A549 (cell line): ENCODE results near the gene COL8A2. TPM values are rescaled to one million over a fixed set of nuclear protein-coding genes. Genes with fewer than 3 reads are reported as not detected.
A peak's percentile ranks its signal among the peaks of the same experiment; 100 is the strongest.

Experiments used
- ATAC-seq, 2 experiments: fragments of 200-7000 bp in 1 of 2; fragments of >200 bp in 1 of 2; cut with Nextera tagmentation in 1 of 2; cut with Tn5 transposase in 1 of 2; 3 replicates each; pipeline versions ENCODE4 v1.8.0 to v1.9.1; 2018 to 2020; ENCODE audit warnings: mild to moderate bottlenecking in 1 of 2, moderate library complexity in 1 of 2
- CTCF ChIA-PET: fragments of 300-600 bp; sonication (Branson Sonifier 250); formaldehyde crosslinking; extraction: SDS; loops from one replicate; lab custom pipeline; 2021; ENCODE audit warnings: antibody characterized with exemption, inconsistent platforms; lab: Yijun Ruan, JAX
- POLR2A ChIA-PET: fragments of 350-600 bp; formaldehyde crosslinking; extraction: SDS; loops from one replicate; lab custom pipeline; 2021; ENCODE audit warnings: antibody characterized with exemption, inconsistent platforms; lab: Yijun Ruan, JAX
- DNase-seq, 2 experiments: peaks; one replicate each; pipeline versions ENCODE4 v3.0.0 to v3.0.0-alpha.2; 2011 to 2016; ENCODE audit warnings: low read depth in 1 of 2, low spot score in 1 of 2
- FAIRE-seq: peaks from 2 replicates; lab custom pipeline; 2011; peaks lifted over from hg19 to GRCh38; lab: Jason Lieb, UNC
- H3K27ac ChIP-seq, 2 experiments: fragments of >200 bp; sonication (Bioruptor Twin); formaldehyde crosslinking; 3 replicates each; pipeline ENCODE4 v1.5.1; 2016 to 2017
- H3K4me1 ChIP-seq: fragments of >200 bp; sonication (Bioruptor Twin); formaldehyde crosslinking; 3 replicates; pipeline ENCODE4 v1.6.1; 2016
- H3K4me2 ChIP-seq: fragments of >200 bp; sonication (Bioruptor Twin); formaldehyde crosslinking; 3 replicates; pipeline ENCODE4 v1.6.1; 2016
- H3K4me3 ChIP-seq: fragments of >200 bp; sonication (Bioruptor Twin); formaldehyde crosslinking; 3 replicates; pipeline ENCODE4 v1.5.1; 2016
- H3K9me3 ChIP-seq: fragments of >200 bp; sonication (Bioruptor Twin); formaldehyde crosslinking; 3 replicates; pipeline ENCODE4 v1.6.1; 2016
- CEBPB ChIP-seq, 2 experiments: fragments of >200 bp in 1 of 2; sonication (Bioruptor Twin) in 1 of 2; formaldehyde crosslinking in 1 of 2; IDR thresholded peaks; 2 replicates each; pipeline ENCODE4 v1.6.1; 2012 to 2016
- CHD2 ChIP-seq: fragments of 150-350 bp; IDR thresholded peaks from 2 replicates; pipeline ENCODE4 v1.6.1; 2014; ENCODE audit warnings: low read length; ENCODE audit not compliant: partially characterized antibody
- CHD4 ChIP-seq: fragments of 200-600 bp; sonication (generic); IDR thresholded peaks from 2 replicates; pipeline ENCODE4 v1.6.1; 2016; ENCODE audit warnings: antibody characterized with exemption, mild to moderate bottlenecking, borderline replicate concordance
- EHF ChIP-seq: fragments of 250-450 bp; sonication (Bioruptor Pico); IDR thresholded peaks from 2 replicates; pipeline ENCODE4 v1.5.0; 2020; ENCODE audit warnings: mild to moderate bottlenecking
- ESRRA ChIP-seq: fragments of 150-350 bp; IDR thresholded peaks from 2 replicates; pipeline ENCODE4 v1.6.1; 2014; ENCODE audit warnings: mild to moderate bottlenecking, low read length, borderline replicate concordance
- FOSB ChIP-seq: fragments of 250-450 bp; sonication (Bioruptor Pico); IDR thresholded peaks from 2 replicates; pipeline ENCODE4 v1.5.0; 2020; ENCODE audit warnings: mild to moderate bottlenecking, moderate library complexity
- FOSL2 ChIP-seq, 2 experiments: fragments of 450-650 bp in 1 of 2; fragments of >200 bp in 1 of 2; sonication (Bioruptor Twin) in 1 of 2; formaldehyde crosslinking; IDR thresholded peaks; 2 replicates each; pipeline versions ENCODE4 v1.5.0 to v1.6.1; 2016 to 2020; ENCODE audit warnings: mild to moderate bottlenecking in 1 of 2, moderate library complexity in 1 of 2
- FOXS1 ChIP-seq: fragments of 250-450 bp; sonication (Bioruptor Pico); IDR thresholded peaks from 2 replicates; pipeline ENCODE4 v1.5.0; 2020; ENCODE audit warnings: mild to moderate bottlenecking, moderate library complexity
- GATA3 ChIP-seq: IDR thresholded peaks from 2 replicates; pipeline ENCODE4 v1.6.1; 2012; ENCODE audit warnings: borderline replicate concordance
- HEYL ChIP-seq: fragments of 250-450 bp; sonication (Bioruptor Pico); IDR thresholded peaks from 2 replicates; pipeline ENCODE4 v1.8.0; 2021; ENCODE audit warnings: mild to moderate bottlenecking, moderate library complexity
- HOXB5 ChIP-seq: fragments of 250-450 bp; sonication (Bioruptor Pico); IDR thresholded peaks from 2 replicates; pipeline ENCODE4 v1.5.0; 2020; ENCODE audit warnings: mild to moderate bottlenecking, moderate library complexity
- JUN ChIP-seq, 2 experiments: fragments of >200 bp; sonication (Bioruptor Twin); formaldehyde crosslinking; IDR thresholded peaks; 2 replicates in 1 of 2; 3 replicates in 1 of 2; pipeline ENCODE4 v1.6.1; 2016 to 2017
- JUNB ChIP-seq: fragments of >200 bp; sonication (Bioruptor Twin); formaldehyde crosslinking; IDR thresholded peaks from 2 replicates; pipeline ENCODE4 v1.6.1; 2016
- KDM1A ChIP-seq: fragments of 200-600 bp; sonication (generic); IDR thresholded peaks from 2 replicates; pipeline ENCODE4 v1.6.1; 2016; ENCODE audit warnings: low read depth, mild to moderate bottlenecking
- MAFK ChIP-seq: fragments of 450-650 bp; IDR thresholded peaks from 2 replicates; pipeline ENCODE4 v1.6.1; 2014; ENCODE audit not compliant: partially characterized antibody
- NFE2L2 ChIP-seq: fragments of 150-350 bp; conservative IDR thresholded peaks from 2 replicates; pipeline ENCODE4 v1.6.1; 2014; ENCODE audit warnings: low read length
- NPAS2 ChIP-seq: fragments of 250-450 bp; sonication (Bioruptor Pico); IDR thresholded peaks from 2 replicates; pipeline ENCODE4 v1.8.0; 2022; ENCODE audit warnings: mild to moderate bottlenecking, moderate library complexity, borderline replicate concordance
- PHF8 ChIP-seq: fragments of 200-600 bp; sonication (generic); IDR thresholded peaks from 2 replicates; pipeline ENCODE4 v1.6.1; 2016; ENCODE audit warnings: low read depth, mild to moderate bottlenecking, antibody characterized with exemption, moderate library complexity, borderline replicate concordance
- POLR2AphosphoS2 ChIP-seq: conservative IDR thresholded peaks from 2 replicates; pipeline ENCODE4 v1.6.1; 2012; ENCODE audit warnings: low read length, improper control_type of control experiment, inconsistent platforms
- RCOR1 ChIP-seq: fragments of 150-350 bp; IDR thresholded peaks from 2 replicates; pipeline ENCODE4 v1.6.1; 2014; ENCODE audit warnings: antibody characterized with exemption, low read length, low read depth
- RFX5 ChIP-seq: fragments of 450-650 bp; IDR thresholded peaks from 2 replicates; pipeline ENCODE4 v1.7.1; 2014; ENCODE audit warnings: antibody characterized with exemption, mild to moderate bottlenecking, moderate library complexity
- ZNF302 ChIP-seq: fragments of 250-450 bp; sonication (Bioruptor Pico); IDR thresholded peaks from 2 replicates; pipeline ENCODE4 v1.9.0; 2021; ENCODE audit warnings: inconsistent platforms, mild to moderate bottlenecking, moderate library complexity
- ZSCAN20 ChIP-seq: fragments of 250-450 bp; sonication (Bioruptor Pico); IDR thresholded peaks from 2 replicates; pipeline ENCODE4 v1.8.0; 2022; ENCODE audit warnings: mild to moderate bottlenecking, moderate library complexity
- WGBS: methylation state at CpG from one replicate; pipeline ENCODE4 v1.1.6; 2017; ENCODE audit errors: missing lambda C conversion rate; 5-methylcytosine and 5-hydroxymethylcytosine counted together
- polyA plus RNA-seq, 4 experiments: library from polyadenylated mRNA; depleted of rRNA in 3 of 4; stranded (reverse); fragments of >200 nt; fragmentation: RNase III in 1 of 4; extraction: RNeasy Plus Mini Kit Qiagen cat#74134 plus additional on column Dnase treatment in 1 of 4; gene quantifications; 2 replicates in 3 of 4; 3 replicates in 1 of 4; pipeline ENCODE4 v1.2.3, GENCODE V29; 2011 to 2017
- TF ChIP-seq, protein P1 (sequence below): IDR thresholded peaks from 2 replicates; pipeline ENCODE4 v1.6.1; 2012
- TF ChIP-seq, protein P2 (sequence below): fragments of 450-650 bp; IDR thresholded peaks from 2 replicates; pipeline ENCODE4 v1.6.1; 2014; ENCODE audit warnings: antibody characterized with exemption
- TF ChIP-seq, protein P3 (sequence below): IDR thresholded peaks from 2 replicates; pipeline ENCODE4 v1.6.1; 2012
- TF ChIP-seq, protein P4 (sequence below): fragments of 250-450 bp; sonication (Bioruptor Pico); IDR thresholded peaks from 2 replicates; pipeline ENCODE4 v1.5.0; 2021; ENCODE audit warnings: mild to moderate bottlenecking, moderate library complexity, borderline replicate concordance
- TF ChIP-seq, protein P5 (sequence below): fragments of 250-450 bp; sonication (Bioruptor Pico); IDR thresholded peaks from 2 replicates; pipeline ENCODE4 v1.5.0; 2020; ENCODE audit warnings: low read depth, mild to moderate bottlenecking, moderate library complexity

Gene COL8A2
- polyA plus RNA-seq, 2 of the 4 experiments (the other 2 are of a cell fraction) = 0.05 to 0.12 TPM

DNA sequence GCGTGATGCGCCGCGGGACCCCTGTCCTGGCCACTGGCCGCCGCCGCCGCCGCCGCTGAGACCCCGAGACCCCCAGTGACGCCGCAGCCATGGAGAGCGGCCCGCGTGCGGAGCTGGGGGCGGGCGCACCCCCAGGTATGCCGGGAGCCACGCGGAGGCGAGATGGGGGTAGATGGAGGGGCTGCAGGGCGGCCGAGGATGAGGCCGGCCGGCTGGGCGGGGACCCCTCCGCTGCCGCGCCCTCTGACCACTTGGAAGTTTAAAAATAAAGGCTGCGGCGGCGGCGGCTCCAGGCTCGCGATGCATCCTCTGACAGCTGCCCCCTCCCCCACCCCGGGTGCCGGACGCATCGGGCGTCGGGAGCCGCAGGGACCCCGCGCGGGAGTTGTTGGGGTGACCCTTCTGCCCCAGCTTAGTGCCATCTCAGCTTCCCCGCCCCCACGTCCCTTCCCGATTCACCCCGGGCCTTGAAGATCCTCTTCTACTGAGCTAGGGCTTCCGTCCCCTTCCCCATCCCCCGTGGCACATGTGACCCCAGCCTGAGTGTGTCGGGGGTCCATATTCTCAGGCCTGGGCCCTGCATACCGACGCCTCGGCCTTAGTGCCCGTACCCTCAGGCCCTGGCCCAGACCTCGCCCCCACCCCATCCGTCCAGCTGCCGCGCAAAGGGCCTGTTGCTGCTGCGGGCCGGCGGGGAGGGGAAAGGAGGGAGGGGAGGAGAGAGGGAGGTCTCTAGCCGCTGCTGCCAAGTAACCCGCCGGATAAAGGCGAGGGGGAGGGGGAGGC, 31.5 kb upstream of the COL8A2 start:
- Histone ChIP-seq H3K27ac (peak overlapping the region; percentile 98 to 99), H3K9me3 (no peaks in the 10 kb centered on the region), H3K4me2 (peak overlapping the region; percentile 99), H3K4me3 (peak overlapping the region; percentile 99), H3K4me1 (peaks cover 56% of the 10 kb centered on the region)
- 1% methylated on average over 14 of the region's 69 CpGs for WGBS
- ChIA-PET POLR2A (interaction anchor here (1.5 to 2.4 kb wide), 2 partner anchors 16 to 31 kb away, joined by 4 to 7 read pairs; no protein-coding TSS in a partner anchor), CTCF (interaction anchor here (1.1 to 2.3 kb wide), 4 partner anchors 17 to 67 kb away, joined by 3 to 12 read pairs (median 4); partner anchors contain the start of gene THRAP3)
- TF ChIP-seq CEBPB (IDR thresholded peaks at IDR 0.05) (no peak), POLR2AphosphoS2 (no peak), RCOR1 (no peak), NPAS2 (CRISPR knock-in tag) (no peak), ESRRA (no peak), EHF (CRISPR knock-in tag) (no peak), HOXB5 (CRISPR knock-in tag) (no peak), CHD2 (no peak), FOSB (CRISPR knock-in tag) (no peak), KDM1A (peak; percentile 16; the same call in 1 of the 2 replicates), RFX5 (no peak), FOXS1 (CRISPR knock-in tag) (no peak), JUN (IDR thresholded peaks at IDR 0.05) (peak in 1 of 2 experiments; percentile 21; a peak in 2 of 5 replicates), JUNB (no peak), ZNF302 (no peak), MAFK (no peak), FOSL2 (IDR thresholded peaks at IDR 0.05) (no peak), FOSL2 (CRISPR knock-in tag; IDR thresholded peaks at IDR 0.05) (no peak), NFE2L2 (no peak), PHF8 (peak; percentile 77; the same call in 1 of the 2 replicates), ZSCAN20 (no peak), GATA3 (no peak), HEYL (no peak), CHD4 (no peak)
- TF ChIP-seq, protein P1, sequence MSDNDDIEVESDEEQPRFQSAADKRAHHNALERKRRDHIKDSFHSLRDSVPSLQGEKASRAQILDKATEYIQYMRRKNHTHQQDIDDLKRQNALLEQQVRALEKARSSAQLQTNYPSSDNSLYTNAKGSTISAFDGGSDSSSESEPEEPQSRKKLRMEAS = peak; percentile 20; the same call in 1 of the 2 replicates
- TF ChIP-seq, protein P2, sequence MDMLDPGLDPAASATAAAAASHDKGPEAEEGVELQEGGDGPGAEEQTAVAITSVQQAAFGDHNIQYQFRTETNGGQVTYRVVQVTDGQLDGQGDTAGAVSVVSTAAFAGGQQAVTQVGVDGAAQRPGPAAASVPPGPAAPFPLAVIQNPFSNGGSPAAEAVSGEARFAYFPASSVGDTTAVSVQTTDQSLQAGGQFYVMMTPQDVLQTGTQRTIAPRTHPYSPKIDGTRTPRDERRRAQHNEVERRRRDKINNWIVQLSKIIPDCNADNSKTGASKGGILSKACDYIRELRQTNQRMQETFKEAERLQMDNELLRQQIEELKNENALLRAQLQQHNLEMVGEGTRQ = peak; percentile 31; the same call in 1 of the 2 replicates
- TF ChIP-seq, protein P3, sequence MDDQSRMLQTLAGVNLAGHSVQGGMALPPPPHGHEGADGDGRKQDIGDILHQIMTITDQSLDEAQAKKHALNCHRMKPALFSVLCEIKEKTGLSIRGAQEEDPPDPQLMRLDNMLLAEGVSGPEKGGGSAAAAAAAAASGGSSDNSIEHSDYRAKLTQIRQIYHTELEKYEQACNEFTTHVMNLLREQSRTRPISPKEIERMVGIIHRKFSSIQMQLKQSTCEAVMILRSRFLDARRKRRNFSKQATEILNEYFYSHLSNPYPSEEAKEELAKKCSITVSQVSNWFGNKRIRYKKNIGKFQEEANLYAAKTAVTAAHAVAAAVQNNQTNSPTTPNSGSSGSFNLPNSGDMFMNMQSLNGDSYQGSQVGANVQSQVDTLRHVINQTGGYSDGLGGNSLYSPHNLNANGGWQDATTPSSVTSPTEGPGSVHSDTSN = no peak
- TF ChIP-seq, protein P4, sequence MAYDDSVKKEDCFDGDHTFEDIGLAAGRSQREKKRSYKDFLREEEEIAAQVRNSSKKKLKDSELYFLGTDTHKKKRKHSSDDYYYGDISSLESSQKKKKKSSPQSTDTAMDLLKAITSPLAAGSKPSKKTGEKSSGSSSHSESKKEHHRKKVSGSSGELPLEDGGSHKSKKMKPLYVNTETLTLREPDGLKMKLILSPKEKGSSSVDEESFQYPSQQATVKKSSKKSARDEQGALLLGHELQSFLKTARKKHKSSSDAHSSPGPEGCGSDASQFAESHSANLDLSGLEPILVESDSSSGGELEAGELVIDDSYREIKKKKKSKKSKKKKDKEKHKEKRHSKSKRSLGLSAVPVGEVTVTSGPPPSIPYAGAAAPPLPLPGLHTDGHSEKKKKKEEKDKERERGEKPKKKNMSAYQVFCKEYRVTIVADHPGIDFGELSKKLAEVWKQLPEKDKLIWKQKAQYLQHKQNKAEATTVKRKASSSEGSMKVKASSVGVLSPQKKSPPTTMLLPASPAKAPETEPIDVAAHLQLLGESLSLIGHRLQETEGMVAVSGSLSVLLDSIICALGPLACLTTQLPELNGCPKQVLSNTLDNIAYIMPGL (CRISPR knock-in tag) = no peak
- TF ChIP-seq, protein P5, sequence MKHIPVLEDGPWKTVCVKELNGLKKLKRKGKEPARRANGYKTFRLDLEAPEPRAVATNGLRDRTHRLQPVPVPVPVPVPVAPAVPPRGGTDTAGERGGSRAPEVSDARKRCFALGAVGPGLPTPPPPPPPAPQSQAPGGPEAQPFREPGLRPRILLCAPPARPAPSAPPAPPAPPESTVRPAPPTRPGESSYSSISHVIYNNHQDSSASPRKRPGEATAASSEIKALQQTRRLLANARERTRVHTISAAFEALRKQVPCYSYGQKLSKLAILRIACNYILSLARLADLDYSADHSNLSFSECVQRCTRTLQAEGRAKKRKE (CRISPR knock-in tag) = no peak
- peak; percentile 33 to 47 for DNase-seq
- ATAC-seq = peak; percentile 36 to 49; a peak in 5 of 6 replicates
- no peak for FAIRE-seq
